ENCODE results near the gene IGSF6. TPM values are rescaled to one million over a fixed set of nuclear protein-coding genes. Genes with fewer than 3 reads are reported as not detected.
A peak's percentile ranks its signal among the peaks of the same experiment; 100 is the strongest.

The IGSF6 gene
- total and polyA plus RNA-seq, 2 experiments from 2014 or later: 0.14 TPM; not detected in 1

- in situ Hi-C loops (cut with MboI): no loop called here
Observed at GRCh38 chr16:21592191-21592590, 60.2 kb downstream of the IGSF6 start.

DNA sequence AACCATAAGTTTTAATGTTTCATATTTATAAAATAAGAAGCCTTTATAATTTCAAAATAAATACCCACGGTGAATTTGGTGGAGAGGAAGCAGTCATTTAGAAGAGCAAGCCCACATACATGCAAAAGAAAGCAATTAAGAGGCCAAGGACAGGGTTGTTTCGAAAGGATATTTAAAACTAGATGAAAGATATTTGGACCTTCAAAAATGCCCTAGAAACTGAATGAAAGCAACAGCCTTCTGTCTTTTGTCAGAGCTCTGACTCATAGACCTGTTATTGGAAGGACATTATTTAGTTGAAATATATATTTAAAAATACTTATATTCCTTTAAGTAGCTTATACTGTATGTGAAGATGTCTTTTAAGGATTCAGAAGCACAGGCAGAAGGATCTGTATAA, 61.6 kb downstream of the IGSF6 start:
- Histone ChIP-seq H3K36me3 (ENCODE audit: low read depth) (no peaks in the 10 kb centered on the region), H3K9me3 (ENCODE audit: low read depth) (no peaks in the 10 kb centered on the region), H3K4me2 (ENCODE audit: unreplicated experiment) (peak overlapping the region; percentile 61), H3K9ac (peak overlapping the region; percentile 29), H3F3A (ENCODE audit: insufficient read depth) (peaks cover 22% of the 10 kb centered on the region), H3K27ac (peak overlapping the region; percentile 52), H3K9me2 (ENCODE audit: insufficient read depth) (no peaks in the 10 kb centered on the region), H3K4me3 (0 out of 2 replicates have a peak overlapping the region, but pooled peaks have one; percentile 24), H3K27me3 (replicated peaks; ENCODE audit: insufficient read depth) (no peaks in the 10 kb centered on the region), H2AFZ (no peak overlapping the region), H3K79me2 (ENCODE audit: insufficient read depth) (no peaks in the 10 kb centered on the region), H4K20me1 (ENCODE audit: insufficient read depth) (no peaks in the 10 kb centered on the region), H3K4me1 (ENCODE audit: insufficient read depth) (peaks cover 30% of the 10 kb centered on the region)
- no peak for TF ChIP-seq EZH2phosphoT487 (IDR thresholded peaks at IDR 0.05; ENCODE audit: insufficient read depth, low read depth)
- TF ChIP-seq EZH2 (IDR thresholded peaks at IDR 0.05; ENCODE audit: insufficient read depth, poor library complexity, severe bottlenecking): no peak
- in situ Hi-C loops (cut with MboI): no loop called here
- WGBS, 2 experiments (ENCODE audit: low coverage in 1 of 2, low lambda C conversion rate in 2 of 2, missing lambda C conversion rate in 2 of 2): 46 to 48% methylated on average over 2 of the region's 2 CpGs
- peak; percentile 64 for DNase-seq

More at GRCh38 chr16:21592191-21592590, 60.2 kb downstream of the IGSF6 start:
- 80 to 82% methylated on average over 9 of the region's 9 CpGs for WGBS, 2 experiments (ENCODE audit: low coverage in 1 of 2, low lambda C conversion rate in 2 of 2, missing lambda C conversion rate in 2 of 2)
- peaks cover 22% of the 10 kb centered on the region for H3F3A ChIP-seq (ENCODE audit: insufficient read depth)
- H3K9me2 ChIP-seq (ENCODE audit: insufficient read depth): no peaks in the 10 kb centered on the region
- H3K27ac ChIP-seq: no peak overlapping the region
- no peak for DNase-seq
- H3K36me3 ChIP-seq (ENCODE audit: low read depth): no peaks in the 10 kb centered on the region
- peaks cover 30% of the 10 kb centered on the region for H3K4me1 ChIP-seq (ENCODE audit: insufficient read depth)
- H3K9ac ChIP-seq: no peak overlapping the region
- H2AFZ ChIP-seq: no peak overlapping the region
- no peaks in the 10 kb centered on the region for H3K79me2 ChIP-seq (ENCODE audit: insufficient read depth)
- no peaks in the 10 kb centered on the region for H3K9me3 ChIP-seq (ENCODE audit: low read depth)
- TF ChIP-seq EZH2phosphoT487 (IDR thresholded peaks at IDR 0.05; ENCODE audit: insufficient read depth, low read depth) (no peak), EZH2 (IDR thresholded peaks at IDR 0.05; ENCODE audit: insufficient read depth, poor library complexity, severe bottlenecking) (no peak)
- no peak overlapping the region for H3K4me3 ChIP-seq
- no peaks in the 10 kb centered on the region for H3K27me3 ChIP-seq (replicated peaks; ENCODE audit: insufficient read depth)
- H4K20me1 ChIP-seq (ENCODE audit: insufficient read depth): no peaks in the 10 kb centered on the region
- H3K4me2 ChIP-seq (ENCODE audit: unreplicated experiment): no peak overlapping the region

GRCh38 chr16:21590287-21590686, 62.1 kb downstream of the IGSF6 start:
- Histone ChIP-seq H3K36me3 (ENCODE audit: low read depth) (no peaks in the 10 kb centered on the region), H3K9me2 (ENCODE audit: insufficient read depth) (no peaks in the 10 kb centered on the region), H3K4me2 (ENCODE audit: unreplicated experiment) (peak overlapping the region; percentile 61), H2AFZ (peak overlapping the region; percentile 50), H3K27me3 (replicated peaks; ENCODE audit: insufficient read depth) (no peaks in the 10 kb centered on the region), H3K9ac (peak overlapping the region; percentile 29), H3K4me3 (0 out of 2 replicates have a peak overlapping the region, but pooled peaks have one; percentile 24), H3K27ac (peak overlapping the region; percentile 52), H3K4me1 (ENCODE audit: insufficient read depth) (peaks cover 30% of the 10 kb centered on the region), H3K79me2 (ENCODE audit: insufficient read depth) (no peaks in the 10 kb centered on the region), H3K9me3 (ENCODE audit: low read depth) (no peaks in the 10 kb centered on the region), H4K20me1 (ENCODE audit: insufficient read depth) (no peaks in the 10 kb centered on the region), H3F3A (ENCODE audit: insufficient read depth) (peaks cover 22% of the 10 kb centered on the region)
- WGBS, 2 experiments (ENCODE audit: low coverage in 1 of 2, low lambda C conversion rate in 2 of 2, missing lambda C conversion rate in 2 of 2): 62 to 71% methylated on average over 2 of the region's 2 CpGs
- TF ChIP-seq EZH2phosphoT487 (IDR thresholded peaks at IDR 0.05; ENCODE audit: insufficient read depth, low read depth) (no peak), EZH2 (IDR thresholded peaks at IDR 0.05; ENCODE audit: insufficient read depth, poor library complexity, severe bottlenecking) (no peak)
- DNase-seq: peak; percentile 56
- in situ Hi-C loops (cut with MboI): no loop called here

DNA sequence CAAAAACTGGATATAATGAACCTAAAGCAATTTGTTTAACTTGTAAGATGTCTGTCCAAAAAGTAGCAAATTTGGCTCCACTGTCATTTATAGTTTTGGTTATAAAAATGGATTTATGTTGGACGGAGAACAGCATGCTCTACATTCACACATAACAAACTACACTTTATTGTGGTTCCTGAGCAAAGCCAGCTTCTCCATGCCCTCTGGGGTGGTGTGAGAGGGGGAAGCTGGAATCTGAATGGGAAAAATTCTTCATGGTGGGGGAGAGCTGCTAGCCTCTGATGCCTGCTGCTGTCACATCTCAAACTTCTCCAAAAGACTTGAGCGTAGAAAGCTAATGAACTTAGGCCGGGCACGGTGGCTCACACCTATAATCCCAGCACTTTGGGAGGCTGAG, 62.9 kb downstream of the IGSF6 start:
- WGBS, 2 experiments (ENCODE audit: low coverage in 1 of 2, low lambda C conversion rate in 2 of 2, missing lambda C conversion rate in 2 of 2): 92 to 94% methylated on average over 4 of the region's 4 CpGs
- no peak overlapping the region for H3K4me2 ChIP-seq (ENCODE audit: unreplicated experiment)
- DNase-seq: no peak
- no peak overlapping the region for H3K9ac ChIP-seq
- H3K9me3 ChIP-seq (ENCODE audit: low read depth): no peaks in the 10 kb centered on the region
- H4K20me1 ChIP-seq (ENCODE audit: insufficient read depth): no peaks in the 10 kb centered on the region
- H3F3A ChIP-seq (ENCODE audit: insufficient read depth): peaks cover 22% of the 10 kb centered on the region
- TF ChIP-seq EZH2phosphoT487 (IDR thresholded peaks at IDR 0.05; ENCODE audit: insufficient read depth, low read depth) (no peak), EZH2 (IDR thresholded peaks at IDR 0.05; ENCODE audit: insufficient read depth, poor library complexity, severe bottlenecking) (no peak)
- peaks cover 30% of the 10 kb centered on the region for H3K4me1 ChIP-seq (ENCODE audit: insufficient read depth)
- H3K27me3 ChIP-seq (replicated peaks; ENCODE audit: insufficient read depth): no peaks in the 10 kb centered on the region
- no peak overlapping the region for H3K4me3 ChIP-seq
- peak overlapping the region; percentile 50 for H2AFZ ChIP-seq
- no peaks in the 10 kb centered on the region for H3K9me2 ChIP-seq (ENCODE audit: insufficient read depth)
- H3K36me3 ChIP-seq (ENCODE audit: low read depth): no peaks in the 10 kb centered on the region
- H3K79me2 ChIP-seq (ENCODE audit: insufficient read depth): no peaks in the 10 kb centered on the region
- in situ Hi-C loops (cut with MboI): loop anchor here (5.0 kb wide), 1 partner anchor 48 kb away; no protein-coding TSS in a partner anchor
- peak overlapping the region; percentile 55 for H3K27ac ChIP-seq

Small RNAs within 50 kb of the gene (small RNA-seq; reads per million reads assigned to genes)
- gene RNU6-1005P (ENCODE audit: low read depth, low replicate concordance) (not detected), gene RNU6-196P (ENCODE audit: low read depth, low replicate concordance) (not detected)

Other genes starting within 250 kb of the IGSF6 start
- gene METTL9, start 53.0 kb downstream of the IGSF6 start, total RNA-seq (2014; rRNA removed; shearing (Covaris generic)): 326 and 344 TPM in 2 replicates
- 267 and 273 TPM in 2 replicates for gene METTL9, start 53.0 kb downstream of the IGSF6 start, polyA plus RNA-seq (2016; fragmentation: Nextera tagmentation; extraction: Ambion mirVana)
- gene OTOA, start 11.4 kb upstream of the IGSF6 start, total RNA-seq (2014; rRNA removed; shearing (Covaris generic)): not detected in 2 replicates
- not detected in 2 replicates for gene OTOA, start 11.4 kb upstream of the IGSF6 start, polyA plus RNA-seq (2016; fragmentation: Nextera tagmentation; extraction: Ambion mirVana)
- gene NPIPB4, start 205.1 kb upstream of the IGSF6 start, total RNA-seq (2014; rRNA removed; shearing (Covaris generic)): 2.8 and 14.6 TPM in 2 replicates
- gene NPIPB4, start 205.1 kb upstream of the IGSF6 start, polyA plus RNA-seq (2016; fragmentation: Nextera tagmentation; extraction: Ambion mirVana): 11.5 and 23.9 TPM in 2 replicates